ENCODE data around the gene RHOBTB3.

GRCh38 chr5:95843733-95844223, 112.6 kb downstream of the RHOBTB3 start:
- no peak for TF ChIP-seq CTCF (IDR thresholded peaks at IDR 0.05)
- TF ChIP-seq POLR2A (IDR thresholded peaks at IDR 0.05), result no peak
